ENCODE measurements around the gene NDUFS4.

- TF ChIP-seq EP300 (IDR thresholded peaks at IDR 0.05) (no peak), CTCF (IDR thresholded peaks at IDR 0.05) (no peak), POLR2A (IDR thresholded peaks at IDR 0.05) (no peak)
These were observed 6.0 kb upstream of the NDUFS4 start for GRCh38 chr5:53554444-53554843.

Measured in upper lobe of left lung (tissue), 4 donors.